Activated gamma-delta T cell treated with Interleukin-2 at 50 U/mL for 16 hours (primary cell): ENCODE measurements around the gene MTTP.

ENCODE experiments used
- DNase-seq: peaks from one replicate; pipeline ENCODE4 v3.0.0-alpha.2; 2020

The MTTP gene

DNA sequence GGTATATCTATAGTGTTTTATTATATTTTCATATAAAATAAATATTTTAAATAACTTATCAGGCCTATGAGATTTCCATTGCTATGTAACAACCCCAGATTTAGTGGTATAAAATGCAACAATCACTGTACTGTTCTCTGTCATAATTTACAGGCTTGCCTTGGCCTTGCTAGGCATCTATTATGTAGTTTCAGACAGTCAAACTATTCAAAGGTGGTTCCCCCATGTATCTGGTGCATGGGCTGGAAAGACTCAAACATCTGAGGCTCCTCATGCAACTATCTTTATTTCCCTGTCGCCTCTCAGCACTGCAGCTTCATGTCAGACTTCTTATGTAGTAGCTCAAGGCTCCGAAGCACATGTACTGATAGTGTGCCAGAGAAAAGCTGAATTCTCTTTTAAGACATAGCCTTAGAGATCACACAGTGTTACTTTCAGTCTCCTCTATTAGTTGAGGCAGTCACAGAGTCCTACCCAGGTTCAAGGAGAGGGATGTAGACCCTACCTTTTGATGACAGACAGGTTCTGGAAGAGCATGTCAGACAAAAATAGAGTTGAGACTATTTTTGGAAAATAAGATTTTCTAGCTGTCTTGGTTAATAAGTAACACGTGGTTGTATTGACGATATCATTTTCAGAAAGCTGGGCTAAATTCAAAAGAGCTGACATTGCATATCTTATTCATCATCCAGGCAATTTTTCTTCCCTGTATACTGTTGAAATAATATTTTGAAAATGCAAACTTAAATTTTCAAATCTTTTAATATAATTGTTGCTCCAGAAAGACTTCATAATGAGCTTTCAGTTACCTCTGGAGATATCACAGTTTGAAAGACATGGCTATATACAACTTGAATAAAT lies 19.4 kb downstream of the MTTP start:
- no peak for DNase-seq

- no peak for DNase-seq
Observed at GRCh38 chr4:99594818-99595217, 20.2 kb downstream of the MTTP start.

GRCh38 chr4:99606716-99607115 lies 32.1 kb downstream of the MTTP start:
- DNase-seq, result no peak

- no peak for DNase-seq
Observed at GRCh38 chr4:99608417-99608816, 33.8 kb downstream of the MTTP start.

- no peak for DNase-seq
Observed at GRCh38 chr4:99610605-99611175, 36.1 kb downstream of the MTTP start.

GRCh38 chr4:99612281-99612680 lies 37.7 kb downstream of the MTTP start:
- no peak for DNase-seq

DNA sequence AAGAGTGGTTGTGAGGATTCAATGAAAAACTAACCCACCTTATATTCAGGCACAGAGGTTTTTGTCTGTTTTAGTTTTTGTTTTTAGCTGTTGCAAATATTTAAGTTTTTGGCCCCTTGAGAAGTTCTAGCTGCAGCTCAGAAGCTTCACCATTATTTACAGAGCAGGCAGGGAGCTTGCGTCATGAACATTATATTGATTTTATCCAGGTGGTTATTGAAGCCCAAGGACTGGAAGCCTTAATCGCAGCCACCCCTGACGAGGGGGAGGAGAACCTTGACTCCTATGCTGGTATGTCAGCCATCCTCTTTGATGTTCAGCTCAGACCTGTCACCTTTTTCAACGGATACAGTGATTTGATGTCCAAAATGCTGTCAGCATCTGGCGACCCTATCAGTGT lies 38.1 kb downstream of the MTTP start:
- DNase-seq, result no peak

- no peak for DNase-seq
Observed at GRCh38 chr4:99614491-99614890, 39.9 kb downstream of the MTTP start.

DNA sequence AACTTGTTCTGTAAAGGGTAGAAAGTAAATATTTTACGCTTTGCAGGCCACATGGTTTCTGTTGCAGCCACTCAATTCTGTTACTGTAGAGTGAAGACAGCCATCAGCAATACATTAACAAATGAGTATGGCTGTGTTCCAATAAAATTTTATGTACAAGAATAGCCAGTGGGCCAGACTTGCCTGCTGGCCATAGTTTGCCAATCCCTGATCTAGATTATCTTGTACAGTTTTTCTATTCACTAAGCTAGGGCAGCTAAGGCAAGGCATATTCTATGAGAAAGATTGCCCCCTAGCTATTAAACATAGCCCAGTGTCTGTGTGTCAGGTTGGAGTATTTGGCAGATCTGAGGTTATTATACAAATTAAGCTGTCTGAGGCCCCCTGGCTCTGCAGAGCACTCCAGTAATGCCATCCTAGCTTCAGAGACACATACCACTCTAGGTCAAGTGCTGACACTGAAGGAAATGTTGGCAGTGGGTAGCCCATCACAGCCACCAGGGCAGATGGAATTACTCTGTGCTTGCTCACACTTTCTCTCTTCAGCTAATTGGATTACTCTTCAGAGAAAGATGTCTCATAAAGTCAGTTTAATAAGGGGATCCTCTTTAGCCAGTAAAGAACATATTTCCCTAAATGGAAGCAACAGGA lies 40.7 kb downstream of the MTTP start:
- no peak for DNase-seq

DNA sequence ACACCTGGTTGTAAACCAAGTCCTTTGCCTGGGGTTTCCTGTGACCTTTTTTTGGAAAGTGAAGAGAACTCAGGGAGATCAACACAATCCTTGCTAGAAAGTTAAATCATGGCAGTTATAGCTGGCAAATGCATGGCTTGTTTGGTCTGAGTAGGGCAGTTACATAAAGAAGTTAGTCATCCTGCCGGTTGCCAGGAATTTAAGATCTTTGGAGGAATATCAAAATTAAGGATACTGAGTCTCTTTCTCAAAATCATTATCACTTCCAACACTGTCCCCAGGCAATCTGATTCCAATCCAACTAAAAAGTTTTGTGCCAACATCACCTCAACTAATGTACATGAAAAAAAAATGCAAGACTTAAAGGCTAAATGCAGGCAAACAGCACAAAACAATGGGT lies 42.8 kb downstream of the MTTP start:
- no peak for DNase-seq

GRCh38 chr4:99622341-99622740 lies 47.7 kb downstream of the MTTP start:
- DNase-seq, result no peak

DNA sequence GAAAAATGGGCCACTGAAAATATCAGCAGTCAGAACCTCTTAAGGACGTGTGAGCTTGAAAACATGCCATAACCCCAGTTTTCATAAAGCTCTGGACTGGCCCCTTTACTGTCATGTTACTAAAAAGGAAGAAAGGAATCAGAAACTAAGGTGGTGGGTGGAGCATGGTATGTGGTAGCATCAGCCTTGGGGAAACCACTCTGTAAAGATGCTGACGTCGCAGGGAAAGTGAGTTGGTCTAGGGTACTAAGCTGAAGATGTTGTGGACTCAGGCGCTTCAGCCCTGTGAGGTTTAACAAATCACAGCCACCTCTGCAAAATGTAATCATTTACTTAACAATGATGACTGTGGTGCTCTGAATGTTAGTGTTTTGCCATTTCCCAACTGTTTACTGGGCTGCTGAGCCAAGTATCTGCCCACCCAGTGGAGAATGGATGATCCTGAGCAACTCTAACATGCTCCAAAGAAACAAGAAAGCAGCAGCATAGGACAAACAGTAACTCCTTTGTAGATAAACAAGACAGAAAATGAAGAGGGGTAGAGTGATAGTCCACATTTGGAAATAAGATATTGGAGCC lies 49.6 kb downstream of the MTTP start:
- no peak for DNase-seq

- no peak for DNase-seq
Observed at GRCh38 chr4:99625369-99625768, 50.7 kb downstream of the MTTP start.

- DNase-seq, result no peak
Observed at GRCh38 chr4:99628040-99628439, 53.4 kb downstream of the MTTP start.

DNA sequence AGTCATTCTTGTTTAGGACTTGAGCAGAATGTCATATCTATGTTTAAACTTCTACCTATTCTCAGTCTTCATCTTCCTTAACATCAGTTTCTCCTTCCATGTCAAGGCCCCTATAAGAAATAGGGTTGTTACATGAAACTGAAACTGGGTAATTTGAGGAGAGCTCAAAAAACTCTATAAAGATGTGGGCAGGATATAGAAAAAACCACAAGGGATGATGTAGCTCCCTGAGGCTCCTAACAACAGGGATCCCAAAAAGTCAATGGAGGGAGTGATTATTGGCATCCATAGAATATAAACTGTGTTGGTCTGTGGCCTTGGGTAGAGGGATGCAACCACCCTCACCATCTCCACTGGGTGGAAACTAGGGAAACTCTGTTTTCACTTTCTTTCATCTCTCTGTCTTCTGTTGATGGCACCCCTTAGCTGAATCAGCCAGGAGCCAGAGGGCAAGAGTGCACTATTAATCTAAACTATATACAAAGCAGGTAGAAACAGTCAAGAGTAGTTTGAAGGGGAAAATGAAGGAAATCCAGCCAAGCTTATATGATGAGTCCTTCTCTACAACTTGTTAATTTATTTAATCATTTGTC lies 55.4 kb downstream of the MTTP start:
- DNase-seq, result no peak

GRCh38 chr4:99630857-99631360 lies 56.3 kb downstream of the MTTP start:
- DNase-seq, result no peak

- no peak for DNase-seq
Observed at GRCh38 chr4:99633772-99634171, 59.1 kb downstream of the MTTP start.

DNA sequence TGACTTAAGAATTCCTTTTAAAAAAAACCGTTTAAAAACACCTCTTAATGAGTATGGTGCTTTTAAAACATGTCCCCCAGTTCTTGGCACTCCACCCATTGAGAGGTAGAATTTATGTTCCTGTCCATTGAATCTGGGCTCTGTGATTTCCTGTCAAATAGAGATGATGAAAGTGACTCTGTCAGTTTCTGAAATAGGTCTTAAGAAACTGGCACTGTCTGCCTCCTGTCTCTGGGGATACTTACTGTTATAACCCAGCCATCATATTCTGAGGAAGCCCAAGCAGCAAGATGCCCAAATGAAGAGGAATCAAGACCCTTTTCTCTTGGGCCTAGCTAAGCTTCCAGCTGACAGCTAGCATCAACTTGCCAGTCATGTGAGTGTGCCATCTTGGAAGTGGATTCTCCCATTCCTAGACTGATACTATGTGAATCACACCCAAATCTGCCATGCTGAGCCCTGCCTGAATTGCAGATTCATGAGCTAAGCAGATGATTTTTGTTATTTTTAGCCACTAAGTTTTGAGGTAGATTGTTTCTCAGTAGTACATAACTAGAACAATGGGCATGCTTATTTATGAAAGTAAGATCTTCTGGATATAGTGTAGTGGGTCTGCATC lies 60.2 kb downstream of the MTTP start:
- DNase-seq, result no peak

- DNase-seq, result no peak
Observed at GRCh38 chr4:99635601-99636000, 61.0 kb downstream of the MTTP start.

- DNase-seq, result no peak
Observed at GRCh38 chr4:99636422-99636821, 61.8 kb downstream of the MTTP start.

GRCh38 chr4:99637174-99637573 lies 62.5 kb downstream of the MTTP start:
- DNase-seq, result no peak

- DNase-seq, result no peak
Observed at GRCh38 chr4:99640676-99641075, 66.1 kb downstream of the MTTP start.
